Ecto neural progenitor cell (in vitro differentiated cells): ENCODE data around the gene CTRB2.

Experiments used
- DNase-seq: peaks from one replicate; pipeline ENCODE4 v3.0.0-alpha.2; 2018; ENCODE audit warnings: low spot score

Gene CTRB2

DNA sequence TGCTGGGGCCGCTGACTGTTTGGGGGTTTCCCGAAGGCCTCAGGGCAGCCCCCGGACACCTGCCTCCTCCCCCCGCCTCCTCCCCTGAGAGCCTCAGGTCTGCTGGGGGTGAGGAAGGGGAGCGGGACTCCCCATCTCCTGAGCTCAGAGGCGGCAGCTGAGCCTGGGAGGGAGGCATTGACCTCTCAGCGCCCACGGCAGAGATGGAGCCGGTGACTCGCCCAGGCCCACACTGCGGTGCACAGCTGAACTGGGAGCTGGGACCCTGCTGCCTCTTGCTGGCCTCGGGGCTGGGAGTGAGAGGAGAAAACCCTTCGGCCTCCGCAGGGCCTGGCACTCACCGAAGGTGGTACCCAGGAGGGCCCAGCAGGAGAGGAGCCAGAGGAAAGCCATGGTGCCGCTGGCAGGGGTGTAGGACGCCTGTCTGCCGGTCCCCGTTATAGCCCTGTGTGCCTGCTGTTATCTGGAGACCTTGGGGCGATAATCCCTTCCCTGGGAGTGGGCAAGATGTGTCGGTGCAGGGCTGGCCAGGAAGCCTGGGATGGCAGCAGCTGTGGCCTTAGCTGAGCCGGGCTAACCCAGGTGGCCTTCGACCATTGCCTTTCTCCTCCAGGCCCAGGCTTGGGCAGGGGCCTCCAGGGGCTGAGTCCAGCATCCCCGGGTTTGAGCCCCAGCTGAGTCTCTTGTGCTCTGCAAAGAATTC lies at the start of gene CTRB2:
Gene CTRB2, minus strand, starts transcription at position 413 of the 703 bp plus-strand sequence. Its CDS starts 20 bp downstream, at position 393.
- no peak for DNase-seq

DNA sequence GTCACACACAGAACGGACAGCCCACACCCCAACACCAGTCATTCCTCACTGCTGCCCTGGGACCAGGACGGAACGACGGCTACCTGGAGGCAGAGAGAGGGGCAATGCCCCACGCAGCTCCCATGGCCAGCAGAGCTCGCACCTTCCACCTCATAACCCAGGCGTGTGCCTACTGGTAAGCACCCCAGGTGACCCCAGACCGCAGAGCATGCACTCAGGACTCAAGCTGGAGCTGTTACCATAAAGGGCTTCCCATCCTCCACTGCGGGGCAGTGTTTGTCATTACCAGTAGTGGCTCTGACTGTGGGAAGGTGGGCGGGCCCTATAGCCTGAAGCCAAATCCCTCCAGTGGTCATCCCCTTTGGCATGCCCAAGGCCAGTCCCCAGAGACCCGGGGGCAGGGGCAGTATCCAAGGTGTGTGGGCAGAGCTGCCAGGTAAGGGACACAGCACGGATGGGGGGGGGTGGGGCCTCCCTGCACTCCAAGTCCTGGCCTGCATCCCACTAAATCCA lies 49.2 kb upstream of the CTRB2 start:
- peak; percentile 49 for DNase-seq

DNA sequence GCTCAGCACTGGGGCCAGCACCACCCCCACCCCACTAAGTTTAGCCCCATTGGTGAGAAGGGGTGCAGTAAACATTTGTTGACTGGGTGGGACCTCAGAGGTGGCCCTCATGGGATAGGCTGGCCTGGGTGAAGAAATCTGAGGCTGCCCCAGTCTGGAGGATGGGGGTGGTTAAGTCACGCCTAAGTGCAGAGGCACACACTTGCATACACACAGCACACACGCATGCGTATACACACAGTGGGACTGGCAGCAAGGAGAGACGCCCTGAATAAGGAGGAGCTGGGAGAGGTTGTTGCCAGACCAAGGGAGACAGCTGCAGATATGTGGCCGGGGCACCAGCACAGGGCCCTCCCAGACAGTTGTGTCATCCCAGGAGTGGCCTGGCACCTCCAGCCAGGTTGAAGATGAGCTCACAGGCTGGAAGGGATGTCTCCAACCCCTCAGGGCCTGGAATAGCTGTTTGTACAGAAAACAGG lies 47.4 kb upstream of the CTRB2 start:
- peak; percentile 46 for DNase-seq

DNA sequence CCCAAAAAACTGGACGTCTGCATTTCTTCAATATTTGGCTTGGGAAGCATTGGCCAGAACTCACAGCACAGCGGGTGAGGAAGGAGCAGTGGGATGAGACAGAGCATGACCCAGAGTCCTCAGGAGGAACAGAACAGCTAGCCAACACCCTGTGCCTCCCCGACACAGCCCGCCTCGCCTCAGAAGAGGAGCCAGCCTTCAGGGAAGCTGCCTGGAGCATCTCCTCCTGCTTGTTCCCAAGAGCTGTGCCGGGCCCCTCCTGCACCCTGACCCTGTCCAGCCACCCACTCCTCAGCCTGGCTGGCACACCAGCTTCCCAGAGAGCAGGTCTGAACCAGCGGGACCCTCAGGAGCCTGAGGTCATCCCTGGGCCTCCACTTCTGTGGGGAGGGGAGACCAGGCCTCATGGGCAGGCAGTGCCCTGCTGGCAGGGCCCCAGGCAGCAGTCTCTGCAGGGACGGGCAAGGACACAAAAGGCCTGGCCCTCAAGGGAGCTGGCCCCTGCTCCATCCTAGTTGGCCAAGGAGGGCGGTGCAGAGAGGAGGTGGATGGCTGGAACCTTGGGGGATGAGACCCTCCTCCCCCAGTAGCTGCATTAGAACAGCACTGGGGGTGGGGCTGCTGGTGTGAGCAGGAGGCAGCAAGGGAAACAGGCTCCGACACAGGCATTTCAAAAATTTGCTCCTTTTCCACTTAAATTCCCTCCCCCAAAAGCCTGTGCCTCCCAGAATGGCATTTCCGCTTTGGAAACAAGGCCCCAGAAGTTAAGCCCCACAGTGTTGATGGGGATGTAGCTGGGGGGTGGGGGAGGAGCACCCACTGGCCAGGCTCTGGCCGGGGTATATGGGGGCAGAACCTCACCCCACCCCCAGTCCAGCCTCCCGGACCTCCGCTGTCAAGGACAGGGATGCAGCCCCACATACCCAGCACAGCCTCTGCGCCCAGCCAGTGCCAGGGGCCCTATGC lies 46.3 kb upstream of the CTRB2 start:
- DNase-seq = no peak

DNA sequence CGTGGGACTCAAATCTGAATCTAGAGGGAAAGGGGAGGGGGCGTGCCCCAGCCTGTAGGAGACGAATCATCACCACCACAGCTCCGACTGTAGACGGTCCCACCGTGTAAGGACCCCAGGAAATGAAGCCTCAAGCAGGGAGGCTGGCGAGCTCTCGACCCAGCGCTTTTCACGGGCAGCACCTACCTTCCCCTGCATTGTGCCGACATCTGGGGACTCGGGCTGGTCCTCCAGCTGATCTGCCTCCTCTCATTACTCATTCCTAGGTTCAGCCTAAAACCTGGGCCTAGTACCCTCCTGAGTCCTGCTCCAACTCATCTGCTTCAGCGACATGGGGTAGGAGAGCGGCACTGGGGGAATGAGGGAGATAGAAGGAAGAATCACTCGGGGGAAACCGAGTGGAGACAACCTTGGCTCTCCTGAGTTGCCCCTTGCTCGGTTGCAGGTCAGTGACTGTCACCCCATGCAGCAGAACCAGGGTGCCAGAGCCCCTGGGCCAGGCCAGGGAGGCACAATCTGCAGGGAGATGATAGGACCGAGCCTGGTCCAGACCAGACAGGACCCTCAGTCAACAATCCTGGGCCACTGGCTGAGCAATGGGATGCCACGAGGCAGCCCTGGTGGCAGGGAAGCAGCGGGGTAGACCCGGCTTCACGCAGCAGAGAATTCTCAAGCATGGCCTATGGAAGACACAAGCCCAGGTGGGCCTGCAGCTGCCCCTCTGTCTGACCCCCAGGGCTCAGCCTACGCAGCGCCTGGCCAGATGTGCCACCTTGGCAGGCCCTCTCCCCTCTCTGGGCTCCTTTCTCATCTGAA lies 45.3 kb upstream of the CTRB2 start:
- DNase-seq = no peak

DNA sequence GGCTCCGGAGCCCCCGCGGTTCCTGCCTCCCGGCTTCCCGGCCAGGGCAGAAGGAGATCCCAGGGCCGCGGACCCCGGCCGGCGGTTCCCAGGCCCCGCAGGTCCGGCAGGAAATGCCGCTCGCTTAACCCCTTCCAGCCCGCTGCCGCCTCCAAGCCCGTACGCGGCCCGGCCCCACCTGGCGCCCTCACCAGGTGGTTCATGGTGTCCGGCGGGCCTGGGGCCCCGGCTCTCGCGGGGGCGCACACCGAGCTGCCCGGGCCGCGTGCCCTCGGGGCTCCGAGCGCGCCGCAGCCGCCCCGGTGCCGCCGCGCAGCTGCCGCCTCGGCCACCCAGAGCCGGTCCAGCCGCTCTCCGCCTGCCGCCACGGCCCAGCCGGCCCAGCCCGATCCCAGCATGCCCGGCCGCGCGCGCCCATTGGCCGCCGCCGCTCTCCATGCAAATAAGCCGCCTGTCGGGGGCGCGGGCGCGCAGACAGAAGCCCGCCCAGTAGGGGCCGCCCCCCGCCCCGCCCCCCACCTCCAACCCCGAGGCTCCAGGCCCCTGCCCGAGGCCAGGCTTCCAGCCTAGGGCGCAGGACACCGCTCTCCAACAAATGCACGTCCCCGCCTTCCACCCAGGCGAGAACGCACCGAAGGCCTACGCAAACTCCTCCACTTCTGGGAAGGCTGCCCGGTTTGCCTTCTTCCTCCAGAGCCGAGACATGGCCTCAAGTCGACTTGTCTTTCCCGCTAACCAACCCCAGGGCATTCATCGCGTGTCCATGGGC lies 44.5 kb upstream of the CTRB2 start, which contains the start of gene BCAR1:
Gene BCAR1, minus strand, starts transcription at position 345 of the 769 bp plus-strand sequence. Its CDS starts 142 bp downstream, at position 203.
- peak; percentile 97 for DNase-seq

DNA sequence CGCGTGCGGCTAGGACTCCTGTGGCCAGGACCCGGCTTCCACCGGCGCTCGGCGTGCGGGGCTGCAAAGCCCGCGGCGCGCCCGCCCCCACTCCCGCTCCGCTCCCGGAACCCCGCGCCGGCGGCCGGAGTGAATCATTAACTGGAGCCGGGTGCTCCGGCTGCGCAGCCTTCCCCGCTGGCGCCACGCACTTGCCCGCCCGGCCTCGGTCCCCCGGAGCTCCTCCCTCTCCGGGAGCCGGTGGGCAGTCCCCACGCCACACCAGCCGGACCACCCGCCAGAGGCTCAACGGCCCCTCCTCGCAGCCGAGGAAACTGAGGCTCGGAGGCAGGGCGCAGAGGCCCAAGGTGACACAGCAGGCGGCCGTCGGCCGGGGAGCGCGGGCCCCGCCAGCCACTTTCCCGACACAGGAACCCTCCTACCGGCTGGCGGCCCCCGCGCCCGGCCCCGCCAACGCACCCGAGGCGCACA lies 43.9 kb upstream of the CTRB2 start:
- no peak for DNase-seq

DNA sequence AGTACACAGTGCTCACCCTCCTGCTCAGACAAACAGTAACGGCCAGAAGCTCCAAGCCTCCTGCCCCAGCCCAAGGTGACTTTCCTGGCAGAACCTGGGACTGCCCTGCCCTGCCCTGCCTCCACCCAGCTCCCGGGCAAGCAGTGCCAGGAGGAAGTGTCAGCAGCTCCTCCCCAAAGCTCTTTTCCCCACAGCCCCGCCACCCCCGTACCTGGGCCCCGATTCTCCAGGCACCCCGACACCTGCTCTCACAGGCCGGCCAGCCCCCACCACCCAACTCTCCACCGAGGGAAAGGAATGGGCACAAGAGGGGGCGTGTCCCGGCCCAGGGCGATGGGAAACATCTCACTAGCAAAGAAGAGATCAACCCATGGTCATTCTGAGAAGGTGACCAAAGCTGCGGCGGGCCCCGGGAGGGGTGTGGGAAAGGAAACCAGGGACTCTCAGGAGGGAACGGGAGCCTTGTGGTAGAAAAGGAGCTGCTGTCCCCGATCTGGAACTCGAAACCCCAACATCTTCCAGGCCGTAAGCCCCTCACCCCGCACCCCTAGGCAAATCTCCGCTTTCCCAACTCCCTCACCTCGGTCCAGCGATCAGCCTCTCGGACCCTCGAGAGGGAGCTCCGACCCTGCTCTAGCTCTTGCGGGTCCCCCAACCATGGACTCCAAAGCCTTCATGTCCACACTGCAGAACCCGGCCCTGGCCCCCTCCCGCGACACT lies 43.3 kb upstream of the CTRB2 start:
- DNase-seq = no peak

DNA sequence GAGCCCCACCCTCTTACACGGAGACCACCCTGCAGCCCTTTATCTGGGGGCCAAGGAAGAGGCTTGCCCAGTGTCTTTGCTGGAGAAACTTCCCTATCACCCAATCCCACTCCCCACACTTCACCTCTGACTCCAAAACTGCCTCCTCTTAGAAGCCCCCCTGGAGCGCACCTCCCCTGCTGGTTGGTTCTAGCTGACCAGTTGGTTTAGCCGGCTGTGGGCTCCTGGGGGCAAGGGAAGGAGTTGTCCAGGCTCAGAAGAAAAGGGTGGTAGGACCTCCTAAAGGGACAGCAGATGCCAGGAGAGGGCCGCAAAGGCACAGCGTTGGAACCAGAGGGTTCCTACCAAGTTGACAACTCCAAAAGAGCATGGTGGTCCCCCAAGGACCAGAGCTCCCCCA lies 42.5 kb upstream of the CTRB2 start:
- DNase-seq = no peak

DNA sequence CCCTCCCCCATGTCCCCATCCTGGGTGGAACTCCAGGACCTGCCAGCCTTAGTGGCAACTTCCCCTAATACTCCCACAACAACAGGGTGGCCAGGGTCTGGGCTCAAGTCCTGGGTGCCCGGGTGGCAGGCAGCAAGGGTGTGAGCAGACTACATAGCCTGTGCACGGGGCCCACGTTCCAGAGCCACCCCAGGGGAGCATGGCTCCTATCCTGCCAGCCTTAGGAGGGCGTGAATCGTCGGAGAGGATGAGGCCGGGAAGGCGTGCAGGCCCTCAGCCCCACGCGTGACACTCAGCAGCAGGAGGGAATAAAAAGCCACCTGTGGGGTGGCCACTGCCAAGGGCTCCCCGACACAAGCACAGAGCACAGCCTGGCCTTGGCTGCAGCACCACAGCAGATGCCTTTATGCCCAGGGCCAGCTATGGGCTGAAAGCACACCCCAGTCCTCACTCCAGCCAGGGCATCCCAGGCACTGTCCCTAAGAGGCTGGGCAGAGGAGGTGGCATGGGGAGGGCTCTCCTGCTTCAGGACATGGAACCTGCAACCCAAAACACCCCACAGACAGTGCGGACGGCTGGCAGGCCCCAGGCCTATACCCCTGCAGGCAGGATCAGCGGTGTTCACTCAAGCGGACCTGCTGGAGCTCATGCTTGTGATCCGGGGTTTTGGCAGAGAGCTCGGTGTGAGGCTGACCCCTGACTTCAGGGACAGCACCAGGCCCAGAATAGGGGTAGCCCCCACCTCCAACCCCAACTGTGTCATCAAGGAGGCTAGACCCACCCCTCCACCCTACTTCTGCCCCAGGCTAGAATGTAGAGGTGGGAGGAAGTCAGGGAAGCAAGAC lies 41.8 kb upstream of the CTRB2 start:
- DNase-seq = no peak

DNA sequence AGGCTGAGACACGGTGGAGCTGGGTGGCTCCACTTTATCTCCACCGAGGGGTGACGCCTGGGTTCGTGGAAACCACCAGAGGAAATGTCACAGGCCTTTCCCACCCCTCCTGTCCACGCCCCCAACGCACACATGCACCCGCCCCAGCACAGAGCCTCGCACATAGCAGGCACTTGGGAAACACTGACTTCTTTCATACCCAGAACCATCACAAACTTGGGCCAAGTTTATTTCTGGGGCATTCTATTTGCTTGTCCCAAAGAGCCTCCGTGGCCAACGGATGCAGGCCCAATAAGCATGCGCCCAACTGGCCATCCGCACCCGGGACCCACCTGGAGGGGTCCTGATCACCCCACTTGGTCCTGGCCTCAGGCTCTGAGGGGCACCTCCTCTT lies 41.2 kb upstream of the CTRB2 start:
- DNase-seq = no peak

DNA sequence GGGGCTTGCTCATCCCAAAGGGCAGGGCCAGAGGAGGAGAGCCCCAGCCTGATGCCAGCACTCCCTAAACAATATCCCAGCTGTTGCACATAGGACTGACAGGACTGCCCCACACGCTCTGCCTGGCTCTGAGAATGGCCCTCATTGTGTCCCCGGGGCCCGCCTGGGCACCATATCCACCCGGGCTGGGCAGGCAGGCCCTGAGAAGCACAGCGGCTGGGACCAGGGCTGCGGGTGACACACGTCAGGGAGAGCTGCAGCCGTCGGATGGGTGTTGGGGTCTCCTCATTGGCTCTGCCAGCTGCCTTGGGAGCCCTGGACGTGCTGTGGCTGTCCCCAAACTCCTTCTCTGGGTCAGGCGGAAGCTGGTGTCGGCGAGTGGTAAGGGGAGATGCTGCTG lies 40.3 kb upstream of the CTRB2 start:
- no peak for DNase-seq

DNA sequence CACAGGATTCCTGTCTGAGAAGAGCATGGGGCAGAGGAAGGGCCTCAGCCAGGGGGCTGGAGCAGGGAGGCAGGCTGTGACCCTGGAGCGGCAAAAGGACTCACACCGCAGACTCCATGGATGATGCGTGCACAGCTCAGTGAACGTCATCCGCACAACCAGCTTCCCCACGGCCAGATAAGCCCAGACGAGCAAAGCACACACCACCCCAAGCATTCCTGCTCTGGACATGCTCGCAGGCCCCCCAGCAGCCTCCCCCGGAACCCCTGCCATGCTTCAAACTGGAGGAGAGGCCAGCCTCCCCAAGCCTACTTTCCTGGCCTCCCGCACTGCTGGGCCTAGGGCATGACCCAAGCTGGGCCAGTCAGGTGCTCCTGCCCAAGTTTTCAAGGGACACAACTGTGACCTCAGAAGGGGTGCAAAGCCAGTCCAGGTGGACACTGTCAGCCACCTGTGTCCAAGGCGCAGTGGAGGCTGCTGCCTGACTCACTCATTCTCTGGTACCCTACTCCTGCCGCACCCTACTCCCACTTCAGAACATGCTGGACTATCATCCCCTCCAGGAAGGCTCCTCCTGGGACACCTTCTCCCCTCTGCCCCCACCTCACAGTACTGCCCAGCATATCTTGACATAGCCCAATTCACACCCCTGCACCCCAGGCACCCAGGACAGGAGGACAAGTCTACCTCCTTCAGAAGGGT lies 39.7 kb upstream of the CTRB2 start:
- no peak for DNase-seq

DNA sequence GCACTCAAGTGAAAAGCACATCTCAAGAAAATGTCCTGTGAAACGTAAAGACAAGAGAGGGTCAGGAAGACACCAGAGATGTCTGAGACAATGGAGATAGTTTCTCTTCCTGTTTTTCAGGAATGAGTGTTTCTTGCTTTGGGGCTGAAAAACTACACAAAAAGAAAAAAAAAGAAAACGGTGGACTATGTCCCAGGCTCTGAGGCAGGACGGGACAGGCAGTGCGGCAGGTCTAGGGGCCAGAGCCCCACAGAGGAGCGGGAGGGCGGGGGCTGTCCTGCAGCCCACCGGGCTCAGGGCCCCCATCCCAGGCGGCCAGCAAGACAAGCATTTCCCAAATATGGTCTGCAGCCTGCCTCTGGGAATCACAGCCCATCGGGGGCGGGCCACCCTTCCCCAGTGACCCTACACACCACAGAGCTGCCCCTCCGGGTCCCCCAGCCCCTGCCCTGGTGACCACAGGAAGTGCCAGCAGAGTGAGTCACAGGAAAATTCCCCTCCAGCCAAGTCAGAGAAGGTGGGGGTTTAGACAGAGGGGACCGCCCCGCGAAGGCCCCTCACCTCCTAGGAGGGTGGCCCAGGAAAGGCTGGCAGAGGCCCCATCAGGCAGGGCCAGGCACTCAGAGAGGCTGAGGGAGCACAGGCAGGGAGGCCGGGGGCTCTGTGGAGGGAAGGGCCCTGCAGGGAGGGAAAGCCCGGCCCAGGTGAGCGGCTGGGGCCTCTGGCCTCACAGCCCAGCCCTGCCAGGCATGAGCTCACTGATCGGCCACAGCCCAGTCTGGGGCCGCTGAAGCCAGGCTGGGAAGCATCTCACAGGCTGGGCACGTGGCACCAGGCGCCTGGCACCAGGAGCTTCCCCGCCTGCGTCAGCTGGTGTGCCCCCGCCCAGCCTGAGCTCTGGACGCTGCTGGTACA lies 38.1 kb upstream of the CTRB2 start:
- peak; percentile 80 for DNase-seq

DNA sequence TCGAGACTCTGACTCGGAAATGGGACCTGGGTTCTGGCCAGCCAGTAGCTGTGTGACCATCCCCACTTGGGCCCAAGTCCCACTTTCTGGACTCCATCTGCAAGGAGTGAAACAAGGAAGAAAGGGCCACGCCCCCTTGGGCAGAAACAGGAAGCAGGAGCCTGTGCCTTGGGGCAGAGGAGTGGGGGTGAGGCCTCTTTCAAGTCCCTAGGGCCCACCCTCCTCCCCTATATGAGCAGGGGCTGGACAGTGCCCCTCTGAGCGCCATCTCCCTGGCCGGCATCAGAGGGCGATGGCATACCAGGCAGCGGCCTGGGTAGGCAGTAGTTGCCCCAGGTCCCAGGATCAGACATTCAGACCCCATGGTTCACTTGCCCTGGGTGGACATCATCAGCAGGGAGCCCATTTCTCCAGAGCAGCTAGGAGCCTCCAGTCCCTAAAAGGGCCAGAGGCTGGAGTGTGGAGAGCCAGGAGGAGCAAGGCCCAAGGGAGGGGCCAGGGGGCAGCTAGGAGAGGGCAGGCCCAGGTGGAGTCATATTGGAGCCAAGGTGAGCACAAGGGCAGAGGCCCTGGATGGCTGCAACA lies 37.4 kb upstream of the CTRB2 start:
- DNase-seq = no peak

DNA sequence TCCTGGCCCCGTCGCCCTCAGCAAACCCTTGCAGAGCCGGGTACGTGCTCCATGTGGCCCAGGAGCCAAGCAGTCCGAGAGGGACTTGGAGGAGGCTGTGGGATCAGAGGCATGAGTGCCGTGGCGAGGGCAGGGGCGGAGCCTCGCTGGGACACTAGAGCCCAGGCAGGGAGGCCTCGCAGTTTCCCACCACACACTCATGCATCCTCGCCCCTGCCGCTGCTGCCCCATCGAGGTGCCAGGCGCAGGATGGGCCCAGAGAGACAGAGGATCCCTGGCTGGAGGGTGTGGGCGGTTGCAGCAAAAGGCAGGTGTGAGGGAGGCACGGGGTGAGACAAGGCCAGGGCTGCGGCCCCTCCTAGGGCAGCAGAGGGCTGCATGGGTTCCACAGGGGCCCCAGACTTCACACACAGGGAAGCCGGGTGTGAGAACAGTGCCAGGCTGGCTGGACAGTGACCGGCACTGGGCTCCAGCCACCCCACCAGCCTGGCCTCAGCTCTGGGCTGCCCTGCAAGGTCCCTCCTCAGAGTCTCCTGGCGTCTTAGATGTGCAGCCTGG lies 36.8 kb upstream of the CTRB2 start:
- no peak for DNase-seq
